DND-41 (cell line): ENCODE measurements around the gene CHRDL2.

Experiments
- ATAC-seq: fragments of 200-7000 bp; cut with Tn5 transposase; 3 replicates; pipeline ENCODE4 v1.9.1; 2021; ENCODE audit warnings: low read depth; ENCODE audit not compliant: insufficient read depth
- DNase-seq: peaks from one replicate; pipeline ENCODE4 v3.0.0-alpha.2; 2020
- H2AFZ ChIP-seq: 2 replicates; pipeline ENCODE4 v1.6.0; 2012; ENCODE audit warnings: low read depth, low read length
- H3K27ac ChIP-seq: 2 replicates; pipeline ENCODE4 v1.5.1; 2012; ENCODE audit warnings: low read length, inconsistent platforms
- H3K27me3 ChIP-seq: fragments of 200-600 bp; sonication (generic); 2 replicates; pipeline ENCODE4 v1.6.0; 2012; ENCODE audit warnings: low read length, mild to moderate bottlenecking, inconsistent platforms; ENCODE audit not compliant: insufficient read depth, poor library complexity
- H3K36me3 ChIP-seq: 2 replicates; pipeline ENCODE4 v1.5.1; 2012; ENCODE audit warnings: low read length, inconsistent platforms; ENCODE audit not compliant: insufficient read depth
- H3K4me1 ChIP-seq: 2 replicates; pipeline ENCODE4 v1.5.1; 2012; ENCODE audit warnings: mild to moderate bottlenecking, low read length; ENCODE audit not compliant: insufficient read depth
- H3K4me2 ChIP-seq: 2 replicates; pipeline ENCODE4 v1.6.0; 2012; ENCODE audit warnings: mild to moderate bottlenecking, moderate library complexity, low read length, inconsistent platforms; ENCODE audit not compliant: insufficient read depth
- H3K4me3 ChIP-seq, 2 experiments: fragments of 200-600 bp in 1 of 2; shearing (Covaris generic) in 1 of 2; 2 replicates each; pipeline ENCODE4 v1.5.1; 2012 to 2016; ENCODE audit warnings: inconsistent platforms in 2 of 2, low read length in 2 of 2, mild to moderate bottlenecking in 2 of 2, low read depth in 1 of 2, moderate library complexity in 1 of 2
- H3K79me2 ChIP-seq: 2 replicates; pipeline ENCODE4 v1.6.0; 2012; ENCODE audit warnings: low read length, inconsistent platforms; ENCODE audit not compliant: insufficient read depth
- H3K9ac ChIP-seq: 2 replicates; pipeline ENCODE4 v1.6.0; 2012; ENCODE audit warnings: low read depth, mild to moderate bottlenecking, inconsistent platforms, low read length, moderate library complexity
- H3K9me3 ChIP-seq: 2 replicates; pipeline ENCODE4 v1.5.1; 2012; ENCODE audit warnings: low read length, moderate library complexity, mild to moderate bottlenecking, inconsistent platforms; ENCODE audit not compliant: insufficient read depth, severe bottlenecking
- H4K20me1 ChIP-seq: 2 replicates; pipeline ENCODE4 v1.6.0; 2012; ENCODE audit warnings: low read length; ENCODE audit not compliant: insufficient read depth
- CTCF ChIP-seq: IDR thresholded peaks from 2 replicates; pipeline ENCODE4 v1.5.1; 2012; ENCODE audit warnings: borderline replicate concordance, low read length, moderate library complexity, mild to moderate bottlenecking; ENCODE audit not compliant: poor library complexity, severe bottlenecking; ENCODE audit errors: extremely low read depth
- EZH2 ChIP-seq: IDR thresholded peaks from 3 replicates; pipeline ENCODE4 v1.6.1; 2012; ENCODE audit warnings: borderline replicate concordance, low read depth, mild to moderate bottlenecking, moderate library complexity, low read length, inconsistent platforms; ENCODE audit not compliant: severe bottlenecking

The CHRDL2 gene

GRCh38 chr11:74726547-74727182 is 4.6 kb downstream of the CHRDL2 start:
- H3K27ac ChIP-seq, result no peak overlapping the region

GRCh38 chr11:74725701-74726100 is 5.5 kb downstream of the CHRDL2 start:
- H3K36me3 ChIP-seq, result no peaks in the 10 kb centered on the region
- H3K4me2 ChIP-seq, result no peak overlapping the region
- no peak overlapping the region for H3K4me3 ChIP-seq
- no peaks in the 10 kb centered on the region for H3K4me1 ChIP-seq
- DNase-seq (no peak), ATAC-seq (no peak)
- H2AFZ ChIP-seq, result no peak overlapping the region
- H3K9ac ChIP-seq, result no peak overlapping the region
- TF ChIP-seq EZH2 (no peak), CTCF (no peak)
- H4K20me1 ChIP-seq, result no peaks in the 10 kb centered on the region
- no peaks in the 10 kb centered on the region for H3K79me2 ChIP-seq
- H3K27me3 ChIP-seq, result peaks cover 14% of the 10 kb centered on the region
- no peaks in the 10 kb centered on the region for H3K9me3 ChIP-seq
- no peak overlapping the region for H3K27ac ChIP-seq

More at GRCh38 chr11:74726547-74727182, 4.6 kb downstream of the CHRDL2 start:
- Histone ChIP-seq H3K36me3 (no peaks in the 10 kb centered on the region), H4K20me1 (no peaks in the 10 kb centered on the region), H3K4me1 (no peaks in the 10 kb centered on the region), H3K27me3 (peaks cover 14% of the 10 kb centered on the region), H3K9me3 (no peaks in the 10 kb centered on the region), H3K4me3 (no peak overlapping the region), H3K9ac (no peak overlapping the region), H3K79me2 (no peaks in the 10 kb centered on the region), H3K4me2 (no peak overlapping the region), H2AFZ (no peak overlapping the region)
- peak; percentile 90 for TF ChIP-seq CTCF
- no peak for TF ChIP-seq EZH2
- ATAC-seq (peak; percentile 100), DNase-seq (peak; percentile 68)

GRCh38 chr11:74723511-74723910 is 7.7 kb downstream of the CHRDL2 start:
- H3K36me3 ChIP-seq, result no peaks in the 10 kb centered on the region
- no peaks in the 10 kb centered on the region for H4K20me1 ChIP-seq
- H3K4me3 ChIP-seq, result no peak overlapping the region
- no peak overlapping the region for H3K27ac ChIP-seq
- DNase-seq (no peak), ATAC-seq (no peak)
- H3K4me2 ChIP-seq, result no peak overlapping the region
- H3K9me3 ChIP-seq, result no peaks in the 10 kb centered on the region
- no peaks in the 10 kb centered on the region for H3K4me1 ChIP-seq
- TF ChIP-seq EZH2 (no peak), CTCF (no peak)
- no peak overlapping the region for H3K9ac ChIP-seq
- H2AFZ ChIP-seq, result no peak overlapping the region
- peaks cover 11% of the 10 kb centered on the region for H3K27me3 ChIP-seq
- no peaks in the 10 kb centered on the region for H3K79me2 ChIP-seq

- no peak overlapping the region for H2AFZ ChIP-seq
- no peaks in the 10 kb centered on the region for H4K20me1 ChIP-seq
- ATAC-seq (no peak), DNase-seq (no peak)
- no peaks in the 10 kb centered on the region for H3K79me2 ChIP-seq
- peaks cover 11% of the 10 kb centered on the region for H3K27me3 ChIP-seq
- H3K9ac ChIP-seq, result no peak overlapping the region
- no peaks in the 10 kb centered on the region for H3K9me3 ChIP-seq
- no peak overlapping the region for H3K4me2 ChIP-seq
- H3K4me1 ChIP-seq, result no peaks in the 10 kb centered on the region
- no peaks in the 10 kb centered on the region for H3K36me3 ChIP-seq
- H3K4me3 ChIP-seq, result no peak overlapping the region
- H3K27ac ChIP-seq, result no peak overlapping the region
- TF ChIP-seq EZH2, result no peak
- TF ChIP-seq CTCF, result no peak
These were observed 9.8 kb downstream of the CHRDL2 start for GRCh38 chr11:74721479-74721835.
